Mesenchymal stem cell (in vitro differentiated cells and primary cell): ENCODE results near the gene MED26. TPM values are rescaled to one million over a fixed set of nuclear protein-coding genes. Genes with fewer than 3 reads are reported as not detected.

ENCODE experiments used
- small RNA-seq: library from polyadenylated mRNA; stranded (forward); fragments of <200 nt; extraction: miRNeasy Mini kit (QIAGEN cat#:217004); gene quantifications from one replicate; pipeline ENCODE3, GENCODE V24; 2013; ENCODE audit warnings: low read depth

Gene MED26

Small RNA genes lying within 50 kb of the gene (small RNA-seq; reads per million reads assigned to genes)
- gene RN7SL146P: not detected
